Left lobe of liver (tissue), 2 donors: ENCODE measurements around the gene PDCD7. TPM values are rescaled to one million over a fixed set of nuclear protein-coding genes. Genes with fewer than 3 reads are reported as not detected.
"Not testable (repeated sequence)": the region's sequence is repeated elsewhere in the genome, so short reads cannot be mapped to it uniquely, and the experiment has no call there.

Experiments used
- ATAC-seq: fragments of 200-7000 bp; cut with Tn5 transposase; one replicate; pipeline ENCODE4 v1.9.1; 2020; ENCODE audit warnings: mild to moderate bottlenecking, moderate library complexity
- DNase-seq: peaks from one replicate; pipeline ENCODE4 v3.0.0-alpha.2; 2020; ENCODE audit warnings: low spot score
- total RNA-seq: library from RNA; stranded (reverse); gene quantifications from one replicate; pipeline ENCODE4 v1.2.1, GENCODE V29; 2021
- donor health status: DM: no; HTN: no; CAD: no; lungs with moderate emphysema.
- donor health status: DM: no; HTN: yes; CAD: no.

PDCD7 gene
- total RNA-seq, 1 donor from 2014 or later = 9.7 TPM

- DNase-seq = no peak
- ATAC-seq = no peak
Observed at GRCh38 chr15:65130941-65131340, 2.7 kb downstream of the PDCD7 start.

DNA sequence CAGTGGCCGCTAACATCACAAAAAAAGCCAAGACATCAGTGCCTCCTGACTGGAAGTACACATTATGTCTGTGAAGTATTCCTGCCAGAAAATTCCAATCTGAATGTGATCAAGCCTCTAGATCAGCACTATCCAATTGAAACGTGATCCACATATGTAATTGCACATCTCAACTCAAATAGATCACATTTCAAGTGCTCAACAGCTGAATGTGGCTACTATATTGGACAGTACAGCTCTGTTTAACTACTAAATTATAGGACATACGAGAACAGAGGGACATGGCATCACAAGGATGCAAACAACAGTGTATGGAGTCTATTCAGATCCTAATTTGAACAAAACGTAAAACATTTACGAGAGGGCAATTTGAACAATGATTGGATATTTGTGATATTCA, 18.1 kb downstream of the PDCD7 start:
- DNase-seq (no peak), ATAC-seq (no peak)

DNA sequence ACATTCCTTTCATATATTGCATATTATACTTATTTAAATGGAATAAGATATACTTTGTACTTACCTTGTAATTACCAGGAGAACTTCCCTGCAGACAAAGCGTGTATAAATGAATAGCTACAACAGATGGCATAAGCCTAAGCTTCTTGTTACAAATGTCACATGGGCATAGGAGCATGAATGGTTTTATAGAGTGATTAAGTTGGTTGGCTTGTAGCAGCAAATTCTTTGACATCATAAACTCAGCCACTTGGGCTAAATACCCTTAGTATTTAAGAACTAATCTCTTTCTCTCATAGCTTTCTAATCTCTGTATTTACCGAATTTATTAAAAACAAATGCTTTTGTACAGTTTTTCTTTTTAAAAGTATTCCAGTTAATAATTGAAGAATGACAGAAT, 18.5 kb downstream of the PDCD7 start, which contains the start of gene UBAP1L:
TSS of gene UBAP1L (minus strand) at position 115 of the 400 bp plus-strand sequence. CDS start 8,985 bp downstream, outside the sequence.
- ATAC-seq (no peak), DNase-seq (no peak)

GRCh38 chr15:65110676-65111292, 22.8 kb downstream of the PDCD7 start:
- ATAC-seq (peak; percentile 63), DNase-seq (peak; percentile 39)

- peak; percentile 23 for DNase-seq
- ATAC-seq = no peak
Observed at GRCh38 chr15:65106011-65106590, 27.5 kb downstream of the PDCD7 start.

- ATAC-seq (no peak), DNase-seq (peak; percentile 21)
Observed at GRCh38 chr15:65105038-65105437, 28.6 kb downstream of the PDCD7 start.

GRCh38 chr15:65102912-65103311, 30.7 kb downstream of the PDCD7 start:
- DNase-seq = no peak
- no peak for ATAC-seq

- ATAC-seq = peak; percentile 29
- no peak for DNase-seq
Observed at GRCh38 chr15:65101891-65102708, 31.5 kb downstream of the PDCD7 start.

DNA sequence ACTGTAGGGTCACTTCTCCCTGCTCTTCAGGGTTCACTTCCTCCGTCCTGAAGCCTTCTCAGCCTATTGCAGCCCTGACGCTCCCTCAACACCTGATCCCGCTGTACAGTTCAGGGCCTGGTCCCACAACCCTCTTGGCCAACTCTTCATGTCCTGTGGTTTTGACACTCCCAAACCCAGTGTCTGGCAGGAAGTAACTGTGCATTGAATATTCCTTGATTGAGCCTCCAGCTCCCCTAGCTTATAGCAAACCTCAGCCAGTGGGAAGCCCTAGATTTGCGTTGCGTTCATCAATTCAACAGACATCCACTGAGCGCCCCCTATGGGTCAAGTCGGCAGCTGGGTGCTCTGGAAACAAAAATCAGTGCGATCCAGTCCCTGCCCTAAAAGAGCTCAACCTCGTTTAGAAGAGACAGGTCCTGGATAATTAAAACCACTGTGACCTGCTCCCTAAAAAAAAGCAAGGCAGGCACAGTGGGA, 32.2 kb downstream of the PDCD7 start:
- ATAC-seq = peak; percentile 93
- DNase-seq = peak; percentile 76

DNA sequence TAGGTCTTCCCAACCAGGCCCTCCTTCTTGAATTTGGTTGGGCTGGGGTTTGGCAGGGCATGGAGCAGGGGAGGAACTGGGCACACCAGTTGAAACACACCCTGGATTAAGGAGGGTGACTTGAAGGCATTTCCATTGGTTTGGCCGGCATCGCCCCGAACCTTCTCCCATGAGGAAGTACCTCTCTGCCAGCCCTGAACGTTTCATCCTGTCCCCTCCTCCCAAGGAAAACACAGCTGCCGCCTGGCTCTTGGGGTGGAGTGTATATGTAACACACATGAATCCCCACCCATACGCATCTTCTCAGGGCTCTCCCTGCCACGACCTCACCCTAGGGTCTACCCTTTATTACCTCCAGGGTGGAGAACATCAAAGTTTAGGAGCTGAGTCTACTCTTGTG, 33.2 kb downstream of the PDCD7 start:
- peak; percentile 35 for DNase-seq
- ATAC-seq = no peak

GRCh38 chr15:65099801-65100200, 33.8 kb downstream of the PDCD7 start:
- DNase-seq = peak; percentile 27
- ATAC-seq = not testable (repeated sequence)

DNA sequence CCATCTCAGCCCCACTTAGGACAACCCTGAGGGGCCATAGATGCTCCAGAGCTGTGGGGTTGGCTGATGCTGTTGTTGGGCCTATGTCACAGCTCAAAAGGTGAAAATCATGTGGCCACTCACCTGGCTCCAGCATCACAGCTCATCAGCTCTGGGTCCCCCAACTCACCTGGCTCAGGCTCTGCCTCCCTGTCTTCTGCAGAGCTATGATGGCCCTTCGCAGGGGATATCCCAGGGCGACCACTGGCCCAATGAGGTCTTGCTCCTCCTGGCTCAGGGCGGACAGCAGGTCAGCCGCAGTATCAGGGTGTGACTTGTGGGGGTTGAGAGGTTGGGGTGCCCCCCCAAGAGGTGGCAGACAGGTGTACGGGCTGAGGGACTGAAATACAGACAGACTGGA, 34.3 kb downstream of the PDCD7 start:
- DNase-seq (peak; percentile 26), ATAC-seq (no peak)

DNA sequence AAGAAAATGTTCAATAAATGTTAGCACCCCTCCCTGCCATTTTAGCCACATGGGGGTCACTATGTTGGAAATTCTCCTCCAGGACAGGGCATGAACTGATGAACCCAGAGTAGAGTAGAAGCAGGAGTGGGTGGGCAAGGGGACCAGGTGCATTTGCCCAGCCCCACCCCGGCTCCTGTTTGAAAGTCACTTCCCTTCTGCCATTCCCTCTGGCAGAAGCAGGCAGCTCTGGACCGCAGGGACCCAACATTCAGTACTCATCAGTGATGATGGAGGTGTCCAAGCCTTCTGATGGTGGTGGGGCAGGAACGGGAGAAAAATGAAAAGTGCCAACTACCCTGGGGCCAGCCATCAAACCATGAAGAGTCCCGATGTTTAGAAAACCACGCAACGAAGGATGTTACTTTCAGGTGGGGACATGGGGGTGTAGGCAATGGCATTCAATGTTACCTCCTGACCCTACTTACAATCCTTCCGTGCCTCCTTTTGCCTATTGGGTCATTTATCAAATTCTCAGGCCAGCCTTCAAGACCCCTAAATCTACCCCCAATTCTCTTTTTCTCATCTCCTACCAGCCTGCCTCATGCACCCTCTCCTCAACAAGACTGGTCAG, 35.9 kb downstream of the PDCD7 start:
- no peak for ATAC-seq
- peak; percentile 21 for DNase-seq

- ATAC-seq (no peak), DNase-seq (peak; percentile 33)
Observed at GRCh38 chr15:65096481-65097385, 36.9 kb downstream of the PDCD7 start.

DNA sequence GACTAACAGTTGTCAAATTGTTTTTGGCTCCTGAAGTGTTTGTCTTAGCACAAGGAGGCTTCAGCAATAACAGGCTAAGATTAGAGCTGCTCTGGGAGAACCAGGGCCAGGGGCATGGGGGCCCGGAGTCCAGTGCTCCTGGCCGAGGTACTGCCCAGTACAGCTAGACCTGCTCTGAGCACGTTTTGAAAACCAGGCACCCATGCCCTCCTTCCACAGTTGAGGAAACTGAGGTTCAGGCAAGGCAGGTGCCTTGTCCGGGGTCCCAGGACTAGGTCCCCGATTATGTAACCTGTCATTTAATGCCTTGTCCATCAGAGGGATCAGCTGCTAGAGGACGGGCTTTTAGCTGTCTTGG, 37.9 kb downstream of the PDCD7 start:
- ATAC-seq = no peak
- peak; percentile 33 for DNase-seq

- DNase-seq (peak; percentile 63), ATAC-seq (peak; percentile 54)
Observed at GRCh38 chr15:65095011-65095746, 38.4 kb downstream of the PDCD7 start.

- DNase-seq = peak; percentile 69
- ATAC-seq = peak; percentile 70
Observed at GRCh38 chr15:65094294-65094995, 39.2 kb downstream of the PDCD7 start.

DNA sequence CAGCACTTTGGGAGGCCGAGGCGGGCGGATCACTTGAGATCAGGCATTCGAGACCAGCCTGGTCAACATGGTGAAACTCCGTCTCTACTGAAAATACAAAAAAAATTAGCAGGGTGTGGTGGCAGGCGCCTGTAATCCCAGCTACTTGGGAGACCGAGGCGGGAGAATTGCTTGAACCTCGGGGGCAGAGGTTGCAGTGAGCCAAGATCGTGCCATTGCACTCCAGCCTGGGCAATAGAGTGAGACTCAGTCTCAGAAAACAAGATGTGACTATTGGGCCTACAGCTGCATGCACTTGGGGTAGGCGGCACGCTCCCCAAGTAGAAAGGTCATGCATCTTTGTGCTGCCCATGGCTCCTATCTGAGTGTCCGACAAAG, 39.8 kb downstream of the PDCD7 start:
- not testable (repeated sequence) for DNase-seq, ATAC-seq
